ENCODE results near the gene RAD18.

RAD18 gene

DNA sequence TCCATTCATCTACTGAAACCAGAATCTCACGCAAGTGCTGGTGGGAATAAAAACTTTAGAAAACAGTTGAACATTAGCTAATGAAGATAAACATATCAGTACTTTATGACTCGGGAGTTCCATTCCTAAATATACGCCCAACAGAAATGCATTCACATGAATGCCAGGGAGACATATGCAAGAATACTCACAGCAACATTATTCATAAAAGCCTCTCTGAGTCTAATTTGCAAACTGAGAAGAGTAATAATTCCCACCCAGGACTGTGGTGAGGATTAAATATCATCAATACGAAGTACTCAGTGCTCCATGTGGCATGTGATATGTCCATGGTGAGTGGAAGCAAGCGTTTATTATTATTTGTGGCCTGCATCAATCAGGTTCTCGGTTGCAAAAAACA is 128.3 kb downstream of the RAD18 start:
- Histone ChIP-seq H4K20me1 (ENCODE audit: insufficient read depth, low read length, poor library complexity, severe bottlenecking) (no peaks in the 10 kb centered on the region), H3K4me2 (ENCODE audit: low read depth, low read length, poor library complexity, severe bottlenecking) (no peak overlapping the region), H3K9ac (ENCODE audit: low read depth, low read length, poor library complexity, severe bottlenecking) (no peak overlapping the region), H3K4me1 (ENCODE audit: insufficient read depth, low read length, poor library complexity, severe bottlenecking) (no peaks in the 10 kb centered on the region), H3K9me3 (ENCODE audit: insufficient read depth, low read depth, low read length) (no peaks in the 10 kb centered on the region), H3F3A (ENCODE audit: low read depth) (no peaks in the 10 kb centered on the region), H3K4me3 (ENCODE audit: low read length, poor library complexity, severe bottlenecking) (no peak overlapping the region), H3K36me3 (ENCODE audit: insufficient read depth, low read length) (no peaks in the 10 kb centered on the region), H3K27me3 (ENCODE audit: insufficient read depth, low read length, poor library complexity, severe bottlenecking) (no peaks in the 10 kb centered on the region), H3K79me2 (ENCODE audit: insufficient read depth, low read length) (no peaks in the 10 kb centered on the region), H2AFZ (ENCODE audit: low read length) (no peak overlapping the region), H3K9me2 (replicated peaks; ENCODE audit: low read depth, low read length) (no peaks in the 10 kb centered on the region)
- TF ChIP-seq, protein P1, sequence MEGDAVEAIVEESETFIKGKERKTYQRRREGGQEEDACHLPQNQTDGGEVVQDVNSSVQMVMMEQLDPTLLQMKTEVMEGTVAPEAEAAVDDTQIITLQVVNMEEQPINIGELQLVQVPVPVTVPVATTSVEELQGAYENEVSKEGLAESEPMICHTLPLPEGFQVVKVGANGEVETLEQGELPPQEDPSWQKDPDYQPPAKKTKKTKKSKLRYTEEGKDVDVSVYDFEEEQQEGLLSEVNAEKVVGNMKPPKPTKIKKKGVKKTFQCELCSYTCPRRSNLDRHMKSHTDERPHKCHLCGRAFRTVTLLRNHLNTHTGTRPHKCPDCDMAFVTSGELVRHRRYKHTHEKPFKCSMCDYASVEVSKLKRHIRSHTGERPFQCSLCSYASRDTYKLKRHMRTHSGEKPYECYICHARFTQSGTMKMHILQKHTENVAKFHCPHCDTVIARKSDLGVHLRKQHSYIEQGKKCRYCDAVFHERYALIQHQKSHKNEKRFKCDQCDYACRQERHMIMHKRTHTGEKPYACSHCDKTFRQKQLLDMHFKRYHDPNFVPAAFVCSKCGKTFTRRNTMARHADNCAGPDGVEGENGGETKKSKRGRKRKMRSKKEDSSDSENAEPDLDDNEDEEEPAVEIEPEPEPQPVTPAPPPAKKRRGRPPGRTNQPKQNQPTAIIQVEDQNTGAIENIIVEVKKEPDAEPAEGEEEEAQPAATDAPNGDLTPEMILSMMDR (conservative IDR thresholded peaks at IDR 0.05; ENCODE audit: low read length) = no peak
- no peak for TF ChIP-seq EZH2phosphoT487 (IDR thresholded peaks at IDR 0.05; ENCODE audit: borderline replicate concordance)

- Histone ChIP-seq H2AFZ (ENCODE audit: low read length) (no peak overlapping the region), H3K9me3 (ENCODE audit: insufficient read depth, low read depth, low read length) (no peaks in the 10 kb centered on the region), H3K4me1 (ENCODE audit: insufficient read depth, low read length, poor library complexity, severe bottlenecking) (no peaks in the 10 kb centered on the region), H3K9ac (ENCODE audit: low read depth, low read length, poor library complexity, severe bottlenecking) (no peak overlapping the region), H3K9me2 (replicated peaks; ENCODE audit: low read depth, low read length) (no peaks in the 10 kb centered on the region; the same call in none of the 2 replicates), H3K79me2 (ENCODE audit: insufficient read depth, low read length) (no peaks in the 10 kb centered on the region), H3F3A (ENCODE audit: low read depth) (no peaks in the 10 kb centered on the region), H3K36me3 (ENCODE audit: insufficient read depth, low read length) (no peaks in the 10 kb centered on the region), H4K20me1 (ENCODE audit: insufficient read depth, low read length, poor library complexity, severe bottlenecking) (no peaks in the 10 kb centered on the region), H3K4me2 (ENCODE audit: low read depth, low read length, poor library complexity, severe bottlenecking) (no peak overlapping the region), H3K4me3 (ENCODE audit: low read length, poor library complexity, severe bottlenecking) (no peak overlapping the region), H3K27me3 (ENCODE audit: insufficient read depth, low read length, poor library complexity, severe bottlenecking) (no peaks in the 10 kb centered on the region)
- no peak for TF ChIP-seq EZH2phosphoT487 (IDR thresholded peaks at IDR 0.05; ENCODE audit: borderline replicate concordance)
- TF ChIP-seq, protein P1 (conservative IDR thresholded peaks at IDR 0.05; ENCODE audit: low read length) = no peak
Measured at GRCh38 chr3:8827641-8828040, 135.6 kb downstream of the RAD18 start.
